ENCODE results near the gene SHC4.
"Not testable (repeated sequence)": the region's sequence is repeated elsewhere in the genome, so short reads cannot be mapped to it uniquely, and the experiment has no call there.

SHC4 gene

DNA sequence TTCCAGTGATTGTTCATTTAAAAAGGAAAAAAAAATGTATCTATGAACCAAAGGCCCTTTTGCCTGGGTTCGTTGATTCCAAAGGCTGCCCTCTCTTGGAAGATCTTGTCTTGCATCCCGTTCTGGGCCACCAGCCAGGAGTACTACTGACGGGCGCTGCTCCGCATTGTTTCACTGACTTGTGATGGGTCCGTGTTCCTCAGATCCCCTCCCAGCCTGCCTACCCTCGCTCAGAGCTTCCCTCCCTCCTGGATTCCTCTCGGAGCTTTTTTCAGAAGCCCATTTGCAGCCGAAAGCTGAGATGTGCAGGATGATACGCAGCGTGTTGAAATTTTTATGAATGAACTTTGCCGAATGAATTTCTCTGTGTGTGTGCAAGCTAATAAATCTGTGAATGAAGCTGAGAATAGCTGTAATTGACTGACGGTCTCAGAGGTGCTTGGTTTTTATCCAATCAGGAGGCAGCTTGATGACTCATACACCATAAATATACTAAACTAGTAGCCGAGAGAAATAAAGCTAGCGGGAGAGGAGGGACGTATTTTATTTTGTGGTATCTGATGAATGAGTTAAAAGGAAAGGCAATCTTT lies at the start of gene SHC4:
Gene SHC4 (minus strand): TSS at position 396 of the 590 bp plus-strand sequence. CDS start 904 bp downstream, outside the sequence.
- DNase-seq (ENCODE audit: insufficient read length, low spot score) (no peak), FAIRE-seq (peak; percentile 70)

DNA sequence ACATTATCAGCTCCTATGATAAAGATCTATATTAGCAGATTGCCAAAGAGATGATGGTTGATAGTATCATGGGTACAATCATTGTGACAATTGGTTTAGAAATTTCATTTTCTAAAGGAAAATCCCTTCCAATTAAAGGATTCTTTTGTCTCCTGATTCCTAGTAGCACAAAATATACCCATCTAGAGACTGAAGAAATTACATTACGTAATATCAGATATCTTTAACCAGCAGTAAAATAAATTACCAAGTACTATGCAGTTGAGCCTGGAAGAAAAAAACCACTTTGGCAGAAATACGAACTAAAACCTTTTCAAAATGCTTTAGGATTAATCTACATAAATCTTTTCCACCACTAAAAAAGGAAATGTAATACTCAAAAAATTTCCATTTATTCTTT lies 35.6 kb upstream of the SHC4 start:
- DNase-seq (ENCODE audit: insufficient read length, low spot score), result no peak
- FAIRE-seq, result no peak

- FAIRE-seq (no peak), DNase-seq (ENCODE audit: insufficient read length, low spot score) (no peak)
These were observed 32.6 kb upstream of the SHC4 start for GRCh38 chr15:48996276-48996675.

GRCh38 chr15:48993380-48993779 lies 29.7 kb upstream of the SHC4 start:
- FAIRE-seq (no peak), DNase-seq (ENCODE audit: insufficient read length, low spot score) (no peak)

DNA sequence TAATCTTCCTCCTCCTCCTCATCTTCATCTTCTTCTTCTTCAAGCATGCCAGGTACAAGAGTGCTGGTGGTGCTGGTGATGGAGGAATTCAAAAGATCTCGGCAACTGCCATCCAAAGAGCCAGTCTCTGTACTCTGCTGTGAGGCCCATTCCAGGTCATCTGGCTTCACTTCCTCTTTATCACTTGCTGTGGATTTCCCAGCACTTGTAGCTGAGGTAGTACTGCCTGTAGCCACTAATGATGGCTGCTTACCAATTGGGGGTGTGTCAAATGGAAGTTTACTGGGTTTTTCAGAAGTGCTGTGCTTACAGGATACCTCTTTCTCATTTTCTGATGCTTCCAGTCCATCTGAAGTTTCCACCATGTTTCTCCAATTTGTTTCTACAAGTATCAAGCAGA lies 28.8 kb upstream of the SHC4 start:
- DNase-seq (ENCODE audit: insufficient read length, low spot score), result no peak
- no peak for FAIRE-seq

DNA sequence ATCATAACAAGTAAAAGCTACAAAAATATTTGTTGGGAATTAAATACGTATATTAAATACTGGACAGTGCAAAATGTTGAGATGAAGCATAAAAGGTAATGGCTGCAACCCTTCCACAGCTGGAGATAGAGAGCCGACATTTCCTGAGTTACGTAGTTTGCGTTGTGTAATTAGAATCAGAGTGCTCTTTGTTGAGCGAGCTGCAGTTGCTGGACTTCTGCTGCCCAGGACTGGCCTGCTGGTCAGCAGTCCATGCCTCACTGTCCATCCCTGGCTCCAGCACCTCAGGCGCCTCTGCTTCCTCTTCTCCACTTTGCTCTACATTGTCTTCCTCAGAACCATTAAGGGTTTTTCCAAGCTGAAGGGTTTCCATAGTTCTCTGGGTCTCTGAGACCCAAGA lies 28.4 kb upstream of the SHC4 start:
- FAIRE-seq (no peak), DNase-seq (ENCODE audit: insufficient read length, low spot score) (no peak)

DNA sequence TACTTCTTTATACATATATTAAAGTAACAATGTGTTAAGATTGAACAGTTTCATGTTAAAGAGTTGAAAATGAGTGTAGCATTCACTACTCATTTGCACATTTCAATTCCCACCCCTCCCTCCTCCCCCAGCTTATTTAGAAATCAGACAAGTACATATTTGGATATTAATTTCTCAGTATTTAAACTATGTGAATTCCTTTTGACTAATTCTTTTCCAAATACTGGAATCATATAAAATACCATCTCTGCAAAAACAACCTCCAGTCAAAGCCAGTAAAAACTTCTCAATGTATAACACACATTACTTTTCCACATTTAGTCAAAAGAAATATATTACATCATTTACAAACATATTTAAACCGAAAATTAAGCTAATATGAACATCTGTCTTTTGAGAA lies 25.5 kb upstream of the SHC4 start:
- DNase-seq (ENCODE audit: insufficient read length, low spot score) (no peak), FAIRE-seq (no peak)

GRCh38 chr15:48987142-48987541 lies 23.4 kb upstream of the SHC4 start:
- DNase-seq (ENCODE audit: insufficient read length, low spot score) (no peak), FAIRE-seq (no peak)

DNA sequence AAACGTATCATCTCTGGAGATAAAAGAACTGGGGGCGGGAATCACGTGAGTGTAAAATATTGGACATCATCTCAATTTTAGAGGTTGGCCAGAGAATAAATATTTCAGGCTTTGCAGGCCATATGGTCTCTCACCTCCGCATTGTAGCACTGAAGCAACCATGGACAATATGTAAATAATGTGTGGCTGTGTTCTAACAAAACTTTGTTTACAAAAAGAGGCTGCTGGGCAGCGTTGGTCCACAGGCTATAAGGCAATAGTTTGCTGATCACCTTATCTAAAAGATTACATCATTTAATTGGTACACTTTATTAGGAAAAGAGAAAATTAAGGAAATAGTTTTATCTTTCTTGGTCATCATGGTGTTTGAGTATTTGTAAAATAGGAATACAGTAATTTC lies 22.5 kb upstream of the SHC4 start:
- DNase-seq (ENCODE audit: insufficient read length, low spot score) (no peak), FAIRE-seq (no peak)

DNA sequence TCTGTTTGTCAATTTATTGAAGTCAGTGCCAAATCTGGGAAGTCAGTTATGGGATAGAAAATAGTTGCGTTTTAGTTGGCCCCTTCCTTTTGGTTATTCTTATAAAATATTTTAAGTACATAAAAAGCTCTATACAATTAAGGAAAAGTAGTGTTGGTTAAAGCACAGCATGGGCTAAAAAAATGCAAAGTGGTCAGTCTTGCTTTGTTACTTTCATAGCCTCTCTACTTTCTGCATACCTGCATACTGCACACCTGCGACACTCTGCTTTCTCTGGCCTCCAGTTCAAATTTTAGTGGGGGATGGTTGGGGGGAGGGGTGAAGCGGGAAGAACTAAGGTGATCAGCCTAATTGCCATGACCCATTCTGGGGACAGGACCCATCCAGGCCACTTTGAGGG lies 21.8 kb upstream of the SHC4 start:
- DNase-seq (ENCODE audit: insufficient read length, low spot score) (no peak), FAIRE-seq (no peak)

GRCh38 chr15:48984811-48985352 lies 21.2 kb upstream of the SHC4 start:
- FAIRE-seq, result no peak
- DNase-seq (ENCODE audit: insufficient read length, low spot score), result no peak

GRCh38 chr15:48984021-48984710 lies 20.4 kb upstream of the SHC4 start:
- DNase-seq (ENCODE audit: insufficient read length, low spot score), result no peak
- no peak for FAIRE-seq

GRCh38 chr15:48983300-48983699 lies 19.6 kb upstream of the SHC4 start:
- no peak for FAIRE-seq
- no peak for DNase-seq (ENCODE audit: insufficient read length, low spot score)

- FAIRE-seq (no peak), DNase-seq (ENCODE audit: insufficient read length, low spot score) (no peak)
These were observed 18.2 kb upstream of the SHC4 start for GRCh38 chr15:48981941-48982340.

GRCh38 chr15:48978638-48979037 lies 14.9 kb upstream of the SHC4 start:
- DNase-seq (ENCODE audit: insufficient read length, low spot score) (no peak), FAIRE-seq (no peak)

DNA sequence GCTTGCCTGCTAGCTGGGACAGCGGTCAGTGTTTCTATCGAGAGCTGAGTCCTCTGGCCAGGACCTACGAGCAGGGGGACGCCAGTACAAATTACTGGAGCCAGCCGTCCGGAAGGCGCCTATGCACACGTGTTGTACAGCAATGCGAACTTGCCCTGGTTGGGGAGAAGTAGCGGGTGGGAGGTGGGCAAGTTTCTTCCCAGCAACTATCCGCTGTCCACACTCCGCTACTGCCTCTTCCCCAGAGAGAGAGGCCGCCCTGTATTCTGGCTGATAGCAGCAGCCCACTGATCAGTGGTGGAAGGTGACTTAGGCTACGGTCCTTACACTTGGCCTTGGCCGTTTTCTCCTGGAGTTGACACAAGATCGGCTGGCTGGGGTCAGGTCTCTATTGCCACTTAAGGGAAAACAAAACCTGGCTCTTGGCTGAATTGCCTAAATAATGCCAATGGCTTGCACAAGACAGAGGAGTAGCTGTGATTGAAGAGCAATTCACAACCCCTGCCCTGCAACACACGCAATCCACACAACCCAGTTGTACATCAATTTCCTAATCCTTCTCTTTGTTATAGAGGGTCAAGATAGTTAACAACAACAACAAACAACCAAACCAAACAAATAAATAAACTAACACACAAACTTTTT lies 12.8 kb upstream of the SHC4 start:
- FAIRE-seq, result no peak
- no peak for DNase-seq (ENCODE audit: insufficient read length, low spot score)

DNA sequence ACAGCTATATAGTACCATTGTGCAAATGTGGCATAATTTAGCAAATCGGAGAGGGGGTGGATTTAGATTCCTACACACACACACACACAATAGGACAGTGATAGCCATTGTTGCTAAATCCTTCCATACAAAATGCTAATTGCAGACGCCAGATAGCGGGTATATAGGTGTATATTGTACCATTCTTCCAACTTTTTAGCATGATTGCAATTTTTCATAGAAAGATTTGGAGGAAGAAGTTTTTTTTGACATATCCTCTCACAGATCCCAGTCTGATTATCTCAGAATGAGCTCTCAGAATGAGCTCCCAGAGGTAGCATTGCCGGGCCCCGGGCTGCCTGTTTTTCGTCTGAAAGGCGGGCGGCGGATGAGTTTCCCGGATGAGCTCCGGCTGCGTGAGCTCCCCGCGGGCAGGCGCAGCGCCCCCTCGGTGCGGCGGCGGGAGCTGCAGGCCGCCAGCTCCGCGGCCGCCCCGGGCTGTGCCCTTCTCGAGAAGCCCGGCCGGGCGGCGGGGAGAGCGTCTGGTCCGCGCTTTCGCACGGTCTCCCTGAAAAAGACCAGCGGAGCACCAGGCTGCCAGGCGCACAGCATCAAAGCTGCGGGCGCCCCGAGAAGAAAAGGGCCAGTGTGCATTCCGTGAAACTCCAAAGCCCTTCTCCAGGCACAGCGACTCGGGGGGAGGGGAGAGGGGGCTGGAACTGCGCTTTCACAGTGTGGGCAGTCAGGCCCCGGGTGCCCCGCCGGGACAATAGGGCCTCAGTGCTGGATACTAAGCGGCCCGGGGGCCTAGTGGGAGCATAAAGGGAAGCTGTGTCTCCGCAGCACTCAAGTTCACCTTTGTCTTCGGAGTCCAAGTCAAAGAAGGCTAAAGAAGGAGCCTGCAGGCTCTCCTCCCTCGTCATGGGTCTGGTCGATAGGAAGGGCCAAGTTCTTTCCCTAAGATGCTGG lies 12.0 kb upstream of the SHC4 start:
- peak; percentile 69 for FAIRE-seq
- DNase-seq (ENCODE audit: insufficient read length, low spot score), result peak; percentile 76

DNA sequence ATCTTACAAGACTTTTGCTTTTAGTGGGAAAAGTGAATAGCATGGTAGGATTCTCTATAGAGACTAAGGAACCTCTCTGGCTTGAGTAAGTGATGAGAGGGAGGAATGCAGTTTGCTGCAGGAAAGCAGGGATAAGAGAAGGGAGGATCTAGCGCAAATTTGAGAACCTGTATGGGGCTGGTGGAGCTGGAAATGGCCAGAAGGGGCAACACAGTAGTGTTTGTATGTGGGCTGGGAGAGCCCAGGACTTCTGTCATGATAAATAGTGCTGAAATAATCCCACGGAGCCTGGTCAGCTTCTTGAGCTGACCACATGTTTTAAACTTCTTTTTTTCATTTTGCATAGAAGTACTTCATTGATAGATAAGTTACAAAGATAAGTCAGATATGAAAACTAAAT lies 11.2 kb upstream of the SHC4 start:
- no peak for FAIRE-seq
- no peak for DNase-seq (ENCODE audit: insufficient read length, low spot score)

GRCh38 chr15:48972750-48973503 lies 9.2 kb upstream of the SHC4 start:
- FAIRE-seq, result no peak
- DNase-seq (ENCODE audit: insufficient read length, low spot score), result no peak

GRCh38 chr15:48970926-48971325 lies 7.2 kb upstream of the SHC4 start:
- DNase-seq (ENCODE audit: insufficient read length, low spot score); FAIRE-seq: not testable (repeated sequence)

Measured in GM19239 (cell line).